Femur (tissue), 1 donor: ENCODE data around the gene NELFB.
A peak's percentile ranks its signal among the peaks of the same experiment; 100 is the strongest.

Source experiments
- DNase-seq: peaks from one replicate; pipeline ENCODE4 v3.0.0-alpha.2; 2017

NELFB gene

GRCh38 chr9:137305060-137305797, 50.1 kb downstream of the NELFB start:
- peak; percentile 78 for DNase-seq

- no peak for DNase-seq
Observed at GRCh38 chr9:137305798-137306065, 50.6 kb downstream of the NELFB start.

- peak; percentile 58 for DNase-seq
Observed at GRCh38 chr9:137306066-137306849, 51.1 kb downstream of the NELFB start.

- DNase-seq: peak; percentile 42
Observed at GRCh38 chr9:137306850-137307254, 51.7 kb downstream of the NELFB start.

GRCh38 chr9:137307255-137308056, 52.3 kb downstream of the NELFB start:
- peak; percentile 27 for DNase-seq

GRCh38 chr9:137308057-137308619, 53.0 kb downstream of the NELFB start:
- DNase-seq: peak; percentile 27

- DNase-seq: no peak
Observed at GRCh38 chr9:137309368-137310188, 54.5 kb downstream of the NELFB start.

GRCh38 chr9:137310189-137311052, 55.3 kb downstream of the NELFB start:
- peak; percentile 21 for DNase-seq

GRCh38 chr9:137311171-137311985, 56.3 kb downstream of the NELFB start:
- DNase-seq: peak; percentile 21

- peak; percentile 20 for DNase-seq
Observed at GRCh38 chr9:137311986-137312851, 57.1 kb downstream of the NELFB start.

- no peak for DNase-seq
Observed at GRCh38 chr9:137312852-137313325, 57.8 kb downstream of the NELFB start.

GRCh38 chr9:137313326-137313936, 58.3 kb downstream of the NELFB start:
- DNase-seq: no peak

GRCh38 chr9:137313956-137314560, 58.9 kb downstream of the NELFB start:
- no peak for DNase-seq

- DNase-seq: peak; percentile 22
Observed at GRCh38 chr9:137314561-137315560, 59.7 kb downstream of the NELFB start.

GRCh38 chr9:137315581-137316011, 60.5 kb downstream of the NELFB start:
- no peak for DNase-seq

- peak; percentile 64 for DNase-seq
Observed at GRCh38 chr9:137316012-137316981, 61.2 kb downstream of the NELFB start.
